Neural cell (in vitro differentiated cells): ENCODE measurements around the gene MGAT5. TPM values are rescaled to one million over a fixed set of nuclear protein-coding genes. Genes with fewer than 3 reads are reported as not detected.

ENCODE experiments used
- H2AFZ ChIP-seq: fragments of 200-600, 300-800 bp; sonication (generic), shearing (Covaris generic); 2 replicates; pipeline ENCODE4 v1.6.0; 2014; ENCODE audit warnings: low read depth, mild to moderate bottlenecking, antibody characterized with exemption, low read length, moderate library complexity
- H3F3A ChIP-seq: fragments of 200-600 bp; shearing (Covaris generic); 2 replicates; pipeline ENCODE4 v1.6.1; 2016; ENCODE audit warnings: mild to moderate bottlenecking, moderate library complexity, mixed read lengths, antibody characterized with exemption, low read length; ENCODE audit not compliant: insufficient read depth, poor library complexity, severe bottlenecking
- H3K27ac ChIP-seq: fragments of 200-600, 300-800 bp; sonication (generic), shearing (Covaris generic); 2 replicates; pipeline ENCODE4 v1.5.1; 2014; ENCODE audit warnings: mild to moderate bottlenecking, low read length, moderate library complexity
- H3K27me3 ChIP-seq: fragments of 300-800, 200-600 bp; sonication (generic), shearing (Covaris generic); 2 replicates; pipeline ENCODE4 v1.6.0; 2014; ENCODE audit warnings: mild to moderate bottlenecking, low read depth, low read length, moderate library complexity; ENCODE audit not compliant: insufficient read depth
- H3K36me3 ChIP-seq: fragments of 300-800, 200-600 bp; sonication (generic), shearing (Covaris generic); 2 replicates; pipeline ENCODE4 v1.5.1; 2014; ENCODE audit warnings: mild to moderate bottlenecking, antibody characterized with exemption, low read length, moderate library complexity; ENCODE audit not compliant: insufficient read depth
- H3K4me2 ChIP-seq: fragments of 300-800, 200-600 bp; sonication (generic), shearing (Covaris generic); 2 replicates; pipeline ENCODE4 v1.6.0; 2014; ENCODE audit warnings: mild to moderate bottlenecking, low read length
- H3K4me3 ChIP-seq: fragments of 300-800, 200-600 bp; sonication (generic), shearing (Covaris generic); 2 replicates; pipeline ENCODE4 v1.5.1; 2014; ENCODE audit warnings: mild to moderate bottlenecking, low read length, moderate library complexity
- H3K79me2 ChIP-seq: fragments of 200-600 bp; shearing (Covaris generic); replicated peaks from 2 replicates; pipeline ENCODE4 v1.6.0; 2014; ENCODE audit warnings: mild to moderate bottlenecking, low read length, moderate library complexity; ENCODE audit not compliant: insufficient read depth
- H3K9ac ChIP-seq: fragments of 300-800, 200-600 bp; sonication (generic), shearing (Covaris generic); 2 replicates; pipeline ENCODE4 v1.6.1; 2016; ENCODE audit warnings: mild to moderate bottlenecking, low read length, mixed read lengths
- H3K9me2 ChIP-seq: fragments of 200-600 bp; shearing (Covaris generic); 2 replicates; pipeline ENCODE4 v1.6.1; 2016; ENCODE audit warnings: mild to moderate bottlenecking, low read length, mixed read lengths; ENCODE audit not compliant: insufficient read depth
- H3K9me3 ChIP-seq: fragments of 200-600, 300-800 bp; sonication (generic), shearing (Covaris generic); 2 replicates; pipeline ENCODE4 v1.6.1; 2016; ENCODE audit warnings: mild to moderate bottlenecking, mixed run types, low read length, moderate library complexity, mixed read lengths
- H4K20me1 ChIP-seq: fragments of 200-600 bp; shearing (Covaris generic); 2 replicates; pipeline ENCODE4 v1.6.1; 2016; ENCODE audit warnings: mild to moderate bottlenecking, mixed run types; ENCODE audit not compliant: insufficient read depth
- EP300 ChIP-seq: fragments of 450-650 bp; conservative IDR thresholded peaks from 2 replicates; pipeline ENCODE4 v1.6.1; 2014; ENCODE audit warnings: antibody characterized with exemption, mild to moderate bottlenecking, moderate library complexity; ENCODE audit not compliant: poor library complexity, severe bottlenecking
- EZH2 ChIP-seq: fragments of 200-600, 300-800 bp; shearing (Covaris generic), sonication (generic); IDR thresholded peaks from 2 replicates; pipeline ENCODE4 v1.6.1; 2014; ENCODE audit warnings: antibody characterized with exemption, low read length, borderline replicate concordance, mild to moderate bottlenecking; ENCODE audit not compliant: insufficient read depth, poor library complexity, severe bottlenecking
- MXI1 ChIP-seq: fragments of 450-650 bp; conservative IDR thresholded peaks from 2 replicates; pipeline ENCODE4 v1.6.1; 2014; ENCODE audit warnings: antibody characterized with exemption, mild to moderate bottlenecking; ENCODE audit not compliant: poor library complexity, severe bottlenecking
- POLR2AphosphoS5 ChIP-seq: IDR thresholded peaks from 2 replicates; pipeline ENCODE4 v1.6.1; 2012
- RAD21 ChIP-seq: fragments of 450-650 bp; conservative IDR thresholded peaks from 2 replicates; pipeline ENCODE4 v1.6.1; 2014; ENCODE audit warnings: antibody characterized with exemption, mild to moderate bottlenecking, moderate library complexity
- SMC3 ChIP-seq: fragments of 450-650 bp; conservative IDR thresholded peaks from 2 replicates; pipeline ENCODE4 v1.6.1; 2014; ENCODE audit warnings: antibody characterized with exemption, mild to moderate bottlenecking, moderate library complexity; ENCODE audit not compliant: poor library complexity
- TAF1 ChIP-seq: IDR thresholded peaks from 2 replicates; pipeline ENCODE4 v1.6.1; 2012; ENCODE audit warnings: low read depth
- polyA plus RNA-seq: library from polyadenylated mRNA; depleted of rRNA; stranded (reverse); fragments of >200 nt; gene quantifications from 2 replicates; pipeline ENCODE4 v1.2.3, GENCODE V29; 2014
- TF ChIP-seq, protein P1 (sequence below): fragments of 450-650 bp; IDR thresholded peaks from 2 replicates; pipeline ENCODE4 v1.5.1; 2014; ENCODE audit warnings: antibody characterized with exemption, mild to moderate bottlenecking, moderate library complexity; ENCODE audit not compliant: poor library complexity, severe bottlenecking
- TF ChIP-seq, protein P2 (sequence below): IDR thresholded peaks from 2 replicates; pipeline ENCODE4 v1.6.1; 2012; ENCODE audit warnings: borderline replicate concordance

Gene MGAT5
- polyA plus RNA-seq, 1 donor from 2014 or later, result 40.9 TPM

DNA sequence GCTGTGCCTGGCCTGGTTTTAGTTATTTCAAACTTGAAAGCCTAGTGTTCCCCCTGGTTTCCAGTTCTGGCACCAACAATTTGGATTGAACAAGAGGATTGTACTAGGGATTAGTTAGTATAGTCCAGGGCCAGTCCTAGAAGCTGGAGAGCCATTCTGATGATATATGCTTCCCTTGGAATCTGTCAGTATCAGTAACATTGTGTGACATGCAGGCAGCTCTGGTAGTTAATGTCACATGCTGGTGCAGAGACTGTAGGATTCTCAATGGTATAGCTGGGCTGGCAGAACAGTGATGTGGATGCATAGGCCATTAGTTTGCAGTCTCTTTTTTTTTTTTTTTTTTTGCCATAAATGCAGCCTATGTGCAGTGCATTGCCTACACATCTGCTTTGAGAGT lies 3.6 kb downstream of the MGAT5 start:
- Histone ChIP-seq H3K27me3 (no peaks in the 10 kb centered on the region), H2AFZ (no peak overlapping the region), H3K4me3 (no peak overlapping the region), H3K9ac (peak overlapping the region; percentile 25), H3K27ac (peak overlapping the region; percentile 49), H3K9me2 (no peaks in the 10 kb centered on the region), H4K20me1 (no peaks in the 10 kb centered on the region), H3F3A (no peaks in the 10 kb centered on the region), H3K36me3 (no peaks in the 10 kb centered on the region), H3K79me2 (no peaks in the 10 kb centered on the region), H3K4me2 (no peak overlapping the region), H3K9me3 (no peaks in the 10 kb centered on the region)
- TF ChIP-seq TAF1, result no peak
- TF ChIP-seq EP300, result peak; percentile 46
- TF ChIP-seq POLR2AphosphoS5, result peak; percentile 57

DNA sequence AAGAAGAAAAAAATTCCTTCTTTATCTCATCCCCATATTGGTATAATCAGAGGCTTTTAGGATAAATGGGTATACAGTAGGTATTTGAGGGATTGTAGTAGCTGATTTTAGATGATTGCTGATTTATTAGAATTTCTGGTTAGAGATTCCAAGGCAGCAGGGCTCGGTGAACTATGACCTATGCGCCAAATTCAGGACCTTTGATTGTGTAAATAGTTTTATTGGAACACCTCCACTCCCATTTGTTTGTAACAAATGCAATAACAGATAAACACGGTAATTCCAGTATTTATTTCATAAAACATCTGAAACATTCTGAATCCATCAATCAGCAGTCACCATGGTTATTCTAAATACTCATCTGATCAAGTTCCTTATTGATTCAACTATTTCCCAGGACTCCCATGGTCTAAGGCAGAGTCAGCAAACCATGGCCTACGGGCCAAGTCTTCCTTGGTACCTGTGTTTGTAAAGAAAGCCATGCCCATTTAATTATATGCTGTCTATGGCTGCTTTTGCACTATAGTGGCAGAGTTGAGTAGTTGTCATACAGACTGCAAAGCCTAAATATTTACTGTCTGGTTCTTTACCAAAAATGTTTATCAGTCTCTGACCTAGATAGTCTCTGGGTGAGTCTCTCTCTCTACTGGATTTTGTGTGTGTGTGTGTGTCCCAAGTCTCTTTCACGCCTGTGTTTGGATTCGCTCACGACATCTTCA lies 4.3 kb downstream of the MGAT5 start:
- H3K9ac ChIP-seq, result peak overlapping the region; percentile 25
- H3K4me3 ChIP-seq, result no peak overlapping the region
- H3K79me2 ChIP-seq, result no peaks in the 10 kb centered on the region
- no peaks in the 10 kb centered on the region for H4K20me1 ChIP-seq
- H3K27ac ChIP-seq, result peak overlapping the region; percentile 49
- TF ChIP-seq EZH2 (no peak), SMC3 (no peak), POLR2AphosphoS5 (no peak), EP300 (no peak), MXI1 (no peak), RAD21 (no peak), TAF1 (no peak)
- TF ChIP-seq, protein P1, sequence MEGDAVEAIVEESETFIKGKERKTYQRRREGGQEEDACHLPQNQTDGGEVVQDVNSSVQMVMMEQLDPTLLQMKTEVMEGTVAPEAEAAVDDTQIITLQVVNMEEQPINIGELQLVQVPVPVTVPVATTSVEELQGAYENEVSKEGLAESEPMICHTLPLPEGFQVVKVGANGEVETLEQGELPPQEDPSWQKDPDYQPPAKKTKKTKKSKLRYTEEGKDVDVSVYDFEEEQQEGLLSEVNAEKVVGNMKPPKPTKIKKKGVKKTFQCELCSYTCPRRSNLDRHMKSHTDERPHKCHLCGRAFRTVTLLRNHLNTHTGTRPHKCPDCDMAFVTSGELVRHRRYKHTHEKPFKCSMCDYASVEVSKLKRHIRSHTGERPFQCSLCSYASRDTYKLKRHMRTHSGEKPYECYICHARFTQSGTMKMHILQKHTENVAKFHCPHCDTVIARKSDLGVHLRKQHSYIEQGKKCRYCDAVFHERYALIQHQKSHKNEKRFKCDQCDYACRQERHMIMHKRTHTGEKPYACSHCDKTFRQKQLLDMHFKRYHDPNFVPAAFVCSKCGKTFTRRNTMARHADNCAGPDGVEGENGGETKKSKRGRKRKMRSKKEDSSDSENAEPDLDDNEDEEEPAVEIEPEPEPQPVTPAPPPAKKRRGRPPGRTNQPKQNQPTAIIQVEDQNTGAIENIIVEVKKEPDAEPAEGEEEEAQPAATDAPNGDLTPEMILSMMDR, result no peak
- TF ChIP-seq, protein P2, sequence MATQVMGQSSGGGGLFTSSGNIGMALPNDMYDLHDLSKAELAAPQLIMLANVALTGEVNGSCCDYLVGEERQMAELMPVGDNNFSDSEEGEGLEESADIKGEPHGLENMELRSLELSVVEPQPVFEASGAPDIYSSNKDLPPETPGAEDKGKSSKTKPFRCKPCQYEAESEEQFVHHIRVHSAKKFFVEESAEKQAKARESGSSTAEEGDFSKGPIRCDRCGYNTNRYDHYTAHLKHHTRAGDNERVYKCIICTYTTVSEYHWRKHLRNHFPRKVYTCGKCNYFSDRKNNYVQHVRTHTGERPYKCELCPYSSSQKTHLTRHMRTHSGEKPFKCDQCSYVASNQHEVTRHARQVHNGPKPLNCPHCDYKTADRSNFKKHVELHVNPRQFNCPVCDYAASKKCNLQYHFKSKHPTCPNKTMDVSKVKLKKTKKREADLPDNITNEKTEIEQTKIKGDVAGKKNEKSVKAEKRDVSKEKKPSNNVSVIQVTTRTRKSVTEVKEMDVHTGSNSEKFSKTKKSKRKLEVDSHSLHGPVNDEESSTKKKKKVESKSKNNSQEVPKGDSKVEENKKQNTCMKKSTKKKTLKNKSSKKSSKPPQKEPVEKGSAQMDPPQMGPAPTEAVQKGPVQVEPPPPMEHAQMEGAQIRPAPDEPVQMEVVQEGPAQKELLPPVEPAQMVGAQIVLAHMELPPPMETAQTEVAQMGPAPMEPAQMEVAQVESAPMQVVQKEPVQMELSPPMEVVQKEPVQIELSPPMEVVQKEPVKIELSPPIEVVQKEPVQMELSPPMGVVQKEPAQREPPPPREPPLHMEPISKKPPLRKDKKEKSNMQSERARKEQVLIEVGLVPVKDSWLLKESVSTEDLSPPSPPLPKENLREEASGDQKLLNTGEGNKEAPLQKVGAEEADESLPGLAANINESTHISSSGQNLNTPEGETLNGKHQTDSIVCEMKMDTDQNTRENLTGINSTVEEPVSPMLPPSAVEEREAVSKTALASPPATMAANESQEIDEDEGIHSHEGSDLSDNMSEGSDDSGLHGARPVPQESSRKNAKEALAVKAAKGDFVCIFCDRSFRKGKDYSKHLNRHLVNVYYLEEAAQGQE, result no peak
- H3K9me3 ChIP-seq, result no peaks in the 10 kb centered on the region
- no peaks in the 10 kb centered on the region for H3F3A ChIP-seq
- no peaks in the 10 kb centered on the region for H3K9me2 ChIP-seq
- no peaks in the 10 kb centered on the region for H3K36me3 ChIP-seq
- no peak overlapping the region for H2AFZ ChIP-seq
- H3K27me3 ChIP-seq, result no peaks in the 10 kb centered on the region
- H3K4me2 ChIP-seq, result no peak overlapping the region
